SK-MEL-5 (cell line): ENCODE results near the gene ZBTB18. TPM values are rescaled to one million over a fixed set of nuclear protein-coding genes. Genes with fewer than 3 reads are reported as not detected.
"Not testable (repeated sequence)": the region's sequence is repeated elsewhere in the genome, so short reads cannot be mapped to it uniquely, and the experiment has no call there.

Experiments used
- DNase-seq: peaks from one replicate; pipeline ENCODE4 v3.0.0-alpha.2; 2016; ENCODE audit warnings: low read depth, low spot score
- in situ Hi-C: cut with HindIII; loops from 2 replicates; pipeline ENCODE4 v1.10.0; 2016; ENCODE audit warnings: low sequenced_read_pairs, high pct_unique_total_duplicates, low pct_unique_long_range_greater_than_20kb
- polyA plus RNA-seq, 2 experiments: library from polyadenylated mRNA; depleted of rRNA; stranded (reverse); fragments of >200 nt; gene quantifications; 2 replicates each; pipeline ENCODE4 v1.2.3, GENCODE V29; 2015
- total RNA-seq: library from RNA; depleted of rRNA; stranded (reverse); fragments of >200 nt; shearing (Covaris generic); gene quantifications from 2 replicates; pipeline ENCODE4 v1.2.3, GENCODE V29; 2014; rRNA removed

ZBTB18 gene
- 11.4 and 13.0 TPM in 2 replicates for total RNA-seq
- polyA plus RNA-seq (2015; cell fraction: cytosol; rRNA removed), result 10.8 and 15.4 TPM in 2 replicates
- polyA plus RNA-seq (2015; cell fraction: nucleus; rRNA removed), result 19.7 and 19.9 TPM in 2 replicates

DNA sequence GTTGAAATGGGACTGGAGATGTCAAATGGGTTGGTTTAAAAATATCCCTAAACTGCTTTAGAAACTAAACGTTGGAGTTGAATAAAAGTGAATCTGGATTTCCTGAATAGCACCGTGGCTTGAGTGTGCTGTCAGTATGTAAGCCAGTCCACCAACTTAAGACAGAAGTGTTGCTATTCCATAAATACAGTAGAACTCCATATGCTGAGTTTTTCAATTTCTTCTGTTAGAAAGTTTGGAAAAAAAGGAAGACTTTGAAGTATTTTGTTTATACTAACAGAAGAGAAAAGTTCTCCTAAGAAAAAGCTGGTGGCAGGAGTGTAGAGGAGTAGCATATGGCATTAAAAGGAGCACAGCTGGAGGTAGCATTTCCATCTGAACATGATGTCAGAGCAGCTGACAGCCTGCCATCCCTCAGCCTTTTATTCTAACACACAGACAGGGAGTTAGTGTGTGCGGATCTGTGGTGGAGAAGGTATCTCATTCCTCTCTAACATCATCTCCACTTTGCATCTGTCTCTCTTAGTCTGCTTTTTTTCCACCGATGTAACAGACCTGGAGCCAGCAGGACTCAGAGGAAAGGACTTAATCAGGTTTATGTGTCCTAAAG is at the start of gene ZBTB18:
Gene ZBTB18 (plus strand): TSS at position 449 of the 610 bp plus-strand sequence. CDS start 149 bp downstream, at position 598.
- DNase-seq, result peak; percentile 68
- in situ Hi-C loops, result no loop called here

DNA sequence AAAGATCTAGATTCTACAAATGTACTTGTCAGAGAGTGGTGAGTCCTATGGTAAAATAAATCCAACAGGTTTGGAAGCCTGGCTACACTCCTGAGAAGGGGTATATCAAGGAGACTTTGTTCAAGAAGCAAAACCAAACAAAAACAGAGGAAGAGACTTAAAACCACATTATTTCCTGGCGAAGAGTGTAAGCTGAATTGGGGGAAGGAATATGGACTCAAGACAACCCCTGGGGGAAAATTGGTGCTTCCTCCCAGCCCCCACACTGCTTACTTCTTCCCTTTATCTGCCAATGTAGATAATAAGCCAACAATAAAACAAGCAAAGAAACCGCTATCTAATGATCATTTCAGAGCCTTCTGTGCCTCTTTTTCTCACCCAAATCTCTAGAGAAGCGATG is 48.4 kb upstream of the ZBTB18 start:
- DNase-seq, result peak; percentile 35
- in situ Hi-C loops, result no loop called here

DNA sequence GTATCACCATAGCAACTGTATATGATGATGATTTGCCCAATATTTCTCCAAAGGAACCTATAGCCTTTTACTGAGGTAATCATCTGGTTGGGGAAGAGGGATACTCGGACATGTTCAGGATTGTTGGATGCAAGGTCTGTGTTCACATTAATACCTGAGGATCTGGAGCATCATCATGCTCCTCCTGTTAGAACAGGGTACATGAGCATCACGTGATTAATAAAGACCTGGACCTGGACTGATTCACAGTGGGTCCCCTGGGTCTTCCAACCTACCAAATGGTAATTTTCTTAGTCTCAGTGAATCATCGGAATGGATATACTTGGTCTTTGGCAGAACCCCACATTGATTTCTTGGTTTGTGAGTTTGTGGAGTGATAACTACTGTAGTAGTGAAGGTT is 45.6 kb upstream of the ZBTB18 start:
- DNase-seq, result no peak
- in situ Hi-C loops, result no loop called here

DNA sequence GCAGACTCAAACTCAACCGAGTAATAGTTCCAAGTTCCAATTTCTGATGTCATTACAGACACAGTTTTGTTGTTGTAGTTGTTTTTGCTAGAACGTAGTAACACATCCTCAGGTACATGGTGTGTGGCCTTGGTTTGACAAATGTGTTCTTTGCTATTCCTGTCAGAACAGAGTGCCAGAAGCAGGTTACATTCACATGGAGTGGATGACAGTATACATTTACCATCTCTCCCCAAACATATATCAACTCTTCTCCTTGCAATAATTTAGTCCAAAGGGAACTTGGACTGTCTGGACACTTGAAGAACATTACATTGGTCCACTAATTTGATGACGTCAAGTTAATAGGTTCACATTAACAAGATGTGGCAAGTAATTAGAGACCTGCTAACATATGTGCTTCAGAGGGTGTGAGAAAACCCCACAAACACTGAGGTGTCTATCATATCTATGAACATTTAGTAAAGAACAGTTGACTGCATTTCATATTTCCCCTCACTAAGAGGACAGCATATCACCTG is 44.6 kb upstream of the ZBTB18 start:
- in situ Hi-C loops, result no loop called here
- DNase-seq, result no peak

DNA sequence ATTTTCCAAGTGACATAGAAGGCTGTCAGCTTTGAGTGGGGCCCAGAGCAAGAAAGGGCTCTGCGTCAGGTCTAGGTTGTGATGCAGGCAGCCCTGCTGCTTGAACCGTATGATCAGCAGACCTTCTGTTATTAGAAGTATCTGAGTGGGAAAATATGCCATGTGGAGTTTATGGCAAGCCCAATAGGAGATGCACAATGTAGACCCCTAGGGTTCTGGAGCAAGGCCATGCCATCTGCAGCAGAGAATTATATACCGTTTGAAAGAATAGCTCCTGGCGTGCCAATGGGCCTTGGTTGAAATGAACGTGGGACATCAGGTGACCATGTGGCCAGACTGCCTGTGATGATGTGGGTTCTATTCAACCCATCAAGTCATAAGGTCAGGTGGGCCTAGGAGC is 44.1 kb upstream of the ZBTB18 start:
- in situ Hi-C loops, result no loop called here
- DNase-seq, result no peak

DNA sequence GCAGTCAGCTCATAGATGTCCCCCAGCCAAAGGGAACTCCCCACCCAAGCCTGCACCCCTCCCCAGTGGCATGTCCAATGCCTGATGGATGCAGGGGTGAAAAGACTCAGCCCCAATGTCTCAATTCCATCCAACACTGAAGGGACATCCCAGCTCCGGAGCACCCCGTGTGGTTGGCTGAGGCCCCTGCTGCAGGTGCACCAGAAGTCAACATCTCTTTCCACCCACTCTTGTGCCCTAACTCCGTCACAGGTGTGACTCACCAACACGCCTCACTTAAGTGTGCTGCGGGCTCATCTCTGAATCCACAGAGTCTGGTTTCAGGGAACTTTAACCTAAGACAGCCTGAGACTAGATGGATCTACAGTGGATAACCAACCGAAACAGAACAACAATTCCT is 40.9 kb upstream of the ZBTB18 start:
- DNase-seq, result no peak
- in situ Hi-C loops, result loop anchor here (10.0 kb wide), 1 partner anchor 55 kb away; no protein-coding TSS in a partner anchor

DNA sequence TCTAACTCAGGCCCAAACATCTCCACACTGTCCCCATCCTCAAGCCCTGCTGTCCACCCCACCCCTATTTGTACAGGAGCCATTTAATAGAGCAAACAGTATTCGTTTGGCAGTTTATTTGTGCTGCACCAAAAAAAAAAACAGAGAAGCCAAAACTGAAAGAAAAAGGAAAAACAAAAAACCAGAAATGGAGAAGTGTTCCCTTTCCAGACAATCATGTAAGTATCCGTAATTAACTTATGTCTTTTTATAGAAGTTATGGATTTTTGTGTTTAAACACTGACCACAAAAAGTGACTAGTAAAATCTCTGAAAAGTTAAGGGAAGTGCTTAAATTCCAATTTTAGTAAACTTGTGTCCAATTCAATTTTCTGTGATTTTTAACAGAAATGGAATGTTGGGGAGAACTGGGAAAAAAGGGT is 40.4 kb upstream of the ZBTB18 start:
- in situ Hi-C loops, result loop anchor here (10.0 kb wide), 1 partner anchor 54 kb away; no protein-coding TSS in a partner anchor
- no peak for DNase-seq

DNA sequence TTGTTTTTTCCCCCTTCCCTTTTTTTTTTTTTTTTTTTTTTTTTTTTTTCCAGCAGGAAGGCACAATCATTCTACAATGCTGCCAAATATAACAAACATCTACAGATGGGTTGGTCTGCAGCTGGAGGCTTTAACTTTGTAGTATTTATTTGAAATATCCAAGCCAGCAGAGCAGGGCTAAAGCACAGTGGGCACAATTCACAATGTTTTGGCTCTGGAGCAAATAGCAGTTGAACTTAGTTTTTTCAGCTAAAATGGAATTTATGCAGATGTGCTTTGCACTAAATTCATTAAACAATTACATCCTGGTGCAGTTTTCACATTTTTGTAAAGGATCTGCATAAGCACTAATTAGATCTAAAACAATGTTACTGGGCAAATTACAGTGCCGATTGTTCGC is 39.8 kb upstream of the ZBTB18 start:
- no peak for DNase-seq
- in situ Hi-C loops, result loop anchor here (10.0 kb wide), 1 partner anchor 54 kb away; no protein-coding TSS in a partner anchor

DNA sequence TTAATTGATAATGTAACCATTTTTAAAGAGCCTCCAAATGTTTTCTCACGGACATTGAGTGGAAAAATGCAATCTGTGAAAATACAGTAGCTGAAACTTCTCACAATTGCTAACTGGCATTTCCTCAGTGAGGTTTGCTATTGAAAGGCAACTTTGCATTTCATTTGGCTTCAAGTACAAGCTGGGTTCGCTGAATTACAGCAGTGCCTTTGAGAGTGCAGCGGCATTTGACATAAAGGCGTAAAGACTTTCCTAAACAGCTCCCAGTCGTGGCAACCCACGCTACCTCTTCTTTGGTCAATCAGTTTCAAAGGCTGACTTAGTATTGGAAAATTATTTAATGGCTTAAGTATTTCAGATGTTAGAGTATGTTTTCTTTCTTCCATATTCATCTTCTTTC is 39.3 kb upstream of the ZBTB18 start:
- DNase-seq, result no peak
- in situ Hi-C loops, result loop anchor here (10.0 kb wide), 1 partner anchor 53 kb away; no protein-coding TSS in a partner anchor

DNA sequence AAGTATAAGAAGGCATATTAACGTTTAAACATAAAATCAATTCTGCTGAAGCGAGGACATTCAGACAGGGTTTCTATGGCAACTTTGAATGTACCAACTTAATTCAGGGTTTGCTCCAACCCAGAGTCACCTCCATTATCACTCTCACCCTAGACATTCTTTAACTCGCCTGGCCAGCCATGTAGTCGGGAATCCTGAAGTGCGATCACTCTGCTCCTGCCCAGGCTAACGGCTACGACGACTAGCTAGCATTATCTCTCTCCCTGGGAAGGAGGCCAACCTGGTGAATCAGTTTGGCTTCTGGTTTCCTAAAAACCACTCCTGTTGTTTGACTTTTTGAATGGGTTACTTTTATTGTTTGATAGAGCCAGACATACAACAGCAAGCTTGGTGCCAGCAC is 38.9 kb upstream of the ZBTB18 start:
- DNase-seq, result no peak

DNA sequence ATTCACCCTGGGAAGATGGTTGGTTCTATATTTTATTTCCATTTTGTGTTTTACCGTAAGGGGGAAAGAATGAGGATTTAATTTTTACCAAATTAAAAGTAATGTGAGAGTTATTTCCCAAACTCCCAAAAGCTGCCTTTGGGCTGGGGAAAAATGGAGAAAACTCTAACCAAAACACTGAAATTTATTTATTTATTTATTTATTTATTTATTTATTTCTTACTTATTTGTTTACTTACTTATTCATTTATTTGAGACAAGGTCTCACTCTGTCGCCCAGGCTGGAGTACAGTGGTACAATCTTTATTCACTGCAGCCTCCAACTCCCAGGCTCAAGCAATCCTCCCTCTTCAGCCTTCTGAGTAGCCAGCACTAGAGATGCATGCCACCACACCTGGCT is 38.0 kb upstream of the ZBTB18 start:
- no peak for DNase-seq
- in situ Hi-C loops, result loop anchor here (10.0 kb wide), 1 partner anchor 52 kb away; no protein-coding TSS in a partner anchor

More for the DNA sequence above, 38.9 kb upstream of the ZBTB18 start:
- in situ Hi-C loops, result loop anchor here (10.0 kb wide), 1 partner anchor 53 kb away; no protein-coding TSS in a partner anchor

DNA sequence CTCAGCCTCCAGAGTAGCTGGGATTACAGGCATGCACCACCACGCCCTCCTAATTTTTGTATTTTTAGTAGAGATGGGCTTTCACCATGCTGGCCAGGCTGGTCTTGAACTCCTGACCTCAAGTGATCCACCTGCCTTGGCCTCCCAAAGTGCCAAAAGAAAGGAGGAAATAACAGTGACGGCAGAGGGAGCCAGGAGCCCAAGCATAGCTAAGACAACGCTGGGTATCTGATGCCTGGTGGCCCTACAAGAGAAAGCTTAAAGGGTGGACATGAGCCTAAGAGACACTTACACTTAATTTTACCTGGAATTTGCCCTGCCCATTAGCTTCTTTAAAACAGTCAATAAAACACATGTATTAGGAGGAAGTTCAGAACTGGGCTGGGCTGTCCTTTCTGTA is 36.2 kb upstream of the ZBTB18 start:
- in situ Hi-C loops, result loop anchor here (10.0 kb wide), 1 partner anchor 50 kb away; no protein-coding TSS in a partner anchor
- DNase-seq, result not testable (repeated sequence)

DNA sequence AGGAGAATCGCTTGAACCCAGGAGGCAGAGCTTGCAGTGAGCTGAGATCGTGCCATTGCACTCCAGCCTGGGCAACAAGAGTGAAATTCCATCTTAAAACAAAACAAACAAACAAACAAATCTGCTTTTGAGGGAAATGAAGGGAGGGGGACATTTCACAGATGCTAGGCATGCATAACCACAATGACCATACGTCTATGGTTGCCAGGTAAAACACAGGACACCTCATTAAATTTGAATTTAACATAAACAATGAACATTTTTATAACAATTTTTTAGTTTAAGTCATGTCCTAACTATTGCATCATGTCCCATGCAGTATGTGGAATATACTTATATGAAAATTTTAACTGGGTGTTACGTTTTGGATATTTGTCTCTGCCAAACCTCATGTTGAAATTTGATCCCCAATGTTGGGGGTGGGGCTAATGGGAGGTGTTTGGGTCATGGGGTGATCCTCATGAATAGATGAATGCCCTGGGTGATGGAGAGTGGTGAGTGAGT is 31.0 kb upstream of the ZBTB18 start:
- in situ Hi-C loops, result loop anchor here (10.0 kb wide), 1 partner anchor 45 kb away; no protein-coding TSS in a partner anchor
- no peak for DNase-seq

DNA sequence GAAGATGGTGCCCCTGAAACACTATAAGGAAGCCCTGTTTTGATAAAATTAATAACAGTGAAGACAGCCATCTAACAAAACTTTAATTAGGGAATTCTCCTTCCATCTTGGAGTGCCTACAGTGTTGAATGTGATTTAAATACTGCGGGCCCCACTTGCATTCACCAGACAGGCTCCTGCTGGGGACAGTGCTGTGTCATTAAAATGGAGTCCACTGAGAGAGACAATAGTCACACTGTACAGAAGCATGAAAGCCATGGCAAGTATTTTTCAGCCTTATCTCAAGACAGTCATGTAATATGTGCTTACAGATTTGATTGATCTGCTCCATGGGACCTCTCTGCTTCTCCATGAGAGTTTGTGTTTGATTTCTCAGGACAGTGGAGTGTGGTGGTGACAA is 29.7 kb upstream of the ZBTB18 start:
- in situ Hi-C loops, result no loop called here
- no peak for DNase-seq

DNA sequence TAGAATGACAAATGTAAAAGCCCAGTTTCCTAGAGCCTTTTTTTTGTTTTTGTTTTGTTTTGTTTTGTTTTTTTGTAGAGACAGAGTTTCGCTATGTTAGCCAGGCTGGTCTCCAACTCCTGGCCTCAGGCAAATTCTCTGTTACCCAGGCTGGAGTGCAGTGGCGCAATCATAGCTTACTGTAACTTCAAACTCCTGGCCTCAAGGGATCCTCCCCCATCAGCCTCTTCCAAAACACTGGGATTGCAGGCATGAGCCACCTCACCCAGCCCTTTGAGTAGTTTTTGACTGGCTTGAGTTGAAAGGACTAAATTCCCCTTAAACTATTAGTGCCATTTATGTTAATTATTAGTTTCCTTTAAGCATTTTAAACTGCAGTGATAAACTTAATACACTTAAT is 28.8 kb upstream of the ZBTB18 start:
- in situ Hi-C loops, result no loop called here
- peak; percentile 54 for DNase-seq

DNA sequence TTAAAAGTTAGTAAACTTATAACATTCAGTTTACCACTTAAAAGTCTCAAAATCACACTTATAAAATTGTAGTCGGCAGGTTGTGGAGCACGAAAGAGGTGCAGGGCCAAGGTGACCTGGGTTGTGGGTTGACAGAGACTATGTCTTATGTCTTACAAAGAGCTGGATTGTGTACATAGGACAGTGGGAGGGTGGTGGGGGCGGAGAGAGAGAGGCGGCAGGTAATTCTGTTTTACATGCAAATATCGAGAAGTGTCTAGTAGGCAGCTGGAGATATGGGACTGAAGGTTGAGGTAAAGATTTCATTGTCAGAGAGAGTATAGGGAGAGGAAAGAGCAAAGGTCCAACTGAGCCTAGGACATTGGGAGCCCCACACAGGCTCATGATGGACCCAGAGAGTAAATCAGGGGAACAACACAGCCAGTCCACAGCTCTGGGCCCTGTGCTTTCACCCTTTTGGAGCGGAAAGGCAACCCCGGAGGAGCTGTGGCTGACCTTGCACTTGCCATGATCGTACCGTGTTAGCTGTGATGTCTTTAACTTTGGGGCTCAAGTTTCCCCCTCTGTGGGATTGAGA is 28.1 kb upstream of the ZBTB18 start:
- in situ Hi-C loops, result no loop called here
- DNase-seq, result no peak

DNA sequence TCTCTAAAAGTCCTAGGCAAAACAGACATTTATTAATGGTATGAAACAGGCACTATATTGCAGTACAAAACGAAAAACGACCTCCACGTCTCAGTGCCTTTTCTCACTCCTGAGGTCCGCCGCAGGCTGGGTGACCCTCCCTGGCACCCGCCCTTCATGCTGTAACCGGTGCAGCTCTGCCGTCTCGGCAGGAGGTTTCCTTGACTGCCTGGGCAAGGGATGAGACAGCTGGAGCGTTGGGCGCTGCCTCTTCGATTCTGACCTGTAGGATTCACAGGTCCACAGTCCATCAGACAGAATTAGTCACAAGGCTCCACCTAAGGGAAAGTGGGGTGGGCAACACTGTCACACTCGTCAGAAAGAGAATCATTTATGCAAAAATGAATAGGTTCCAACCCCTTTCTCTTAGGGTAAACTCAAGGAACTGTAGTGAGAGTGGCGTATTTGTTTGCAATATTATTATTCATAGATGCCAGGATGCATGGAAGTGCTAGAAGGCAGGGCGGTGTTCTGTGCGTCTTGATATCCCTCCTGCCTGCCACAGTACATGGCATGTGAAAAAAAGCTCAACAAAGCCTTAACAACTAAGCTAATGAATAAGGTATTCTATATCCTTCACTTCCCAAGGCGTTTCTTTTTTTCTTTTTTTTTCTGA is 23.5 kb upstream of the ZBTB18 start:
- in situ Hi-C loops, result no loop called here
- no peak for DNase-seq

DNA sequence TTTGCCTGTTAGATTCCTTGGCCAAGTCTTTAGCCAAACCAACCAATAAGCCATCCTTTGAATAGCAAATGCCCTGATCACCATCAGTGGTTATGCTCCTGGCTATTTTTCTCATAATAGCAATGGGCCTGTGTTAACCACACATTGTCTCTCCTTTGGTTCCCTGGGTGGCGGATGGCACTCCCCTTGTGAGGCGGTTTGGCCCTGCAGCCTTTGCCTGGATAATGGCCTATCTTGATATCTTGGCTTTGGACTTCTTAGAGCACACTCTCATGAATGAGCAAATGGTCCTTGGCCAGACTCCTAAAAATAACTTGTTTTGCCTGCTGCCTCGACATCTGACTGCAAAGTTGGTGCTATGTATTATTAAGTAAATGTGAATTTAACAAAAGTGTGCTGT is 22.4 kb upstream of the ZBTB18 start:
- no peak for DNase-seq
- in situ Hi-C loops, result no loop called here
